Measurements from ENCODE around the gene GMPPB.

- no peak for TF ChIP-seq EP300 (IDR thresholded peaks at IDR 0.05)
- TF ChIP-seq CTCF (IDR thresholded peaks at IDR 0.05) = no peak
These were observed 1.6 kb downstream of the GMPPB start for GRCh38 chr3:49721896-49722781.

Data from gastroesophageal sphincter (tissue), 3 donors.